K562 (cell line): Measurements from ENCODE around the gene GAP43. TPM values are rescaled to one million over a fixed set of nuclear protein-coding genes. Genes with fewer than 3 reads are reported as not detected.

ENCODE experiments used
- ATAC-seq: fragments of 200-7000 bp; cut with Tn5 transposase; 3 replicates; pipeline ENCODE4 v1.9.1; 2020; ENCODE audit warnings: moderate library complexity
- BruUV-seq: library from RNA; stranded (reverse); fragments of 400-500 nt; replicated peaks from 2 replicates; lab custom pipeline; 2021; lab: Mats Ljungman, UMichigan
- CTCF ChIA-PET: fragments of 300-600 bp; formaldehyde crosslinking; extraction: SDS; loops from one replicate; lab custom pipeline; 2021; ENCODE audit warnings: low intra/inter-chr PET ratio; lab: Yijun Ruan, JAX
- POLR2A ChIA-PET: fragments of 300-600, 350-650 bp; sonication (Branson Sonifier 250); formaldehyde crosslinking; extraction: SDS; loops from one replicate; lab custom pipeline; 2021; ENCODE audit warnings: antibody characterized with exemption, inconsistent platforms; lab: Yijun Ruan, JAX
- DNase-seq, 4 experiments: peaks; one replicate each; pipeline versions ENCODE4 v3.0.0 to v3.0.0-alpha.2; 2011 to 2018; ENCODE audit warnings: low spot score in 3 of 4, mixed read lengths in 3 of 4; ENCODE audit errors: extremely low read depth in 1 of 4
- FAIRE-seq: peaks from 2 replicates; lab custom pipeline; 2011; peaks lifted over from hg19 to GRCh38; lab: Jason Lieb, UNC
- H2AFZ ChIP-seq: 2 replicates; pipeline ENCODE4 v1.6.0; 2011; ENCODE audit warnings: low read depth, low read length, control low read depth, inconsistent platforms
- H3K27ac ChIP-seq: fragments of 200-600 bp; 3 replicates; pipeline ENCODE4 v1.8.0; 2011; ENCODE audit warnings: low read depth, mild to moderate bottlenecking, control low read depth, inconsistent platforms, low read length, moderate library complexity, mixed read lengths; ENCODE audit errors: extremely low read depth
- H3K27me3 ChIP-seq, 2 experiments: fragments of 300-600 bp in 1 of 2; 2 replicates in 1 of 2; 3 replicates in 1 of 2; pipeline versions ENCODE4 v1.6.0 to v1.8.0; 2011; ENCODE audit warnings: inconsistent platforms in 2 of 2, low read length in 2 of 2, mild to moderate bottlenecking in 1 of 2, mixed read lengths in 1 of 2, moderate library complexity in 1 of 2; ENCODE audit not compliant: control insufficient read depth in 2 of 2, insufficient read depth in 2 of 2
- H3K36me3 ChIP-seq: fragments of 300-600 bp; 3 replicates; pipeline ENCODE4 v1.8.0; 2011; ENCODE audit warnings: mild to moderate bottlenecking, low read length, inconsistent platforms; ENCODE audit not compliant: control insufficient read depth, insufficient read depth
- H3K4me1 ChIP-seq, 2 experiments: fragments of 200-600 bp in 1 of 2; replicated peaks in 1 of 2; 2 replicates in 1 of 2; 3 replicates in 1 of 2; pipeline versions ENCODE4 v1.5.1 to v1.8.0; 2011; ENCODE audit warnings: inconsistent platforms in 2 of 2, low read length in 2 of 2, mild to moderate bottlenecking in 1 of 2, mixed read lengths in 1 of 2, moderate library complexity in 1 of 2; ENCODE audit not compliant: control insufficient read depth in 2 of 2, insufficient read depth in 2 of 2
- H3K4me2 ChIP-seq: 2 replicates; pipeline ENCODE4 v1.6.1; 2011; ENCODE audit warnings: low read length, control low read depth, inconsistent platforms, mixed read lengths; ENCODE audit not compliant: insufficient read depth
- H3K4me3 ChIP-seq: fragments of 200-600 bp; sonication (generic), shearing (Covaris generic); 2 replicates; pipeline ENCODE4 v1.5.1; 2016; ENCODE audit warnings: control low read depth, inconsistent platforms
- H3K79me2 ChIP-seq: fragments of 200-600 bp; 3 replicates; pipeline ENCODE4 v1.8.0; 2011; ENCODE audit warnings: low read length, inconsistent platforms; ENCODE audit not compliant: control insufficient read depth, insufficient read depth
- H3K9ac ChIP-seq, 2 experiments: 2 replicates each; pipeline versions ENCODE4 v1.6.0 to v1.6.1; 2011; ENCODE audit warnings: low read depth in 2 of 2, low read length in 2 of 2, control low read depth in 1 of 2, inconsistent platforms in 1 of 2, mild to moderate bottlenecking in 1 of 2, mixed read lengths in 1 of 2; ENCODE audit not compliant: insufficient read depth in 1 of 2
- H3K9me1 ChIP-seq: one replicate; pipeline ENCODE4 v1.6.0; 2011; ENCODE audit warnings: inconsistent platforms, mild to moderate bottlenecking, low read length, moderate library complexity; ENCODE audit not compliant: control insufficient read depth, insufficient read depth
- H3K9me3 ChIP-seq: replicated peaks from 2 replicates; pipeline ENCODE4 v1.5.1; 2011; ENCODE audit warnings: low read depth, low read length, inconsistent platforms; ENCODE audit not compliant: control insufficient read depth, insufficient read depth
- H4K20me1 ChIP-seq: replicated peaks from 2 replicates; pipeline ENCODE4 v1.6.1; 2011; ENCODE audit warnings: low read length, inconsistent platforms, mixed read lengths; ENCODE audit not compliant: control insufficient read depth, insufficient read depth
- BACH1 ChIP-seq: fragments of 200-800 bp; sonication (Bioruptor generic); IDR thresholded peaks from 2 replicates; pipeline ENCODE4 v1.6.1; 2016; ENCODE audit warnings: missing genetic modification characterization, missing compliant biosample characterization
- BRCA1 ChIP-seq, 2 experiments: fragments of 450-650 bp in 1 of 2; sonication (generic) in 1 of 2; formaldehyde crosslinking in 1 of 2; IDR thresholded peaks; 2 replicates each; pipeline versions ENCODE4 v1.5.0 to v1.6.1; 2017 to 2020; ENCODE audit warnings: mild to moderate bottlenecking in 1 of 2, missing genetic modification reagents in 1 of 2
- CXXC5 ChIP-seq: fragments of 250-450 bp; sonication (Bioruptor Pico); IDR thresholded peaks from 2 replicates; pipeline ENCODE4 v1.8.0; 2022; ENCODE audit warnings: inconsistent platforms, mild to moderate bottlenecking, moderate library complexity
- DACH1 ChIP-seq: fragments of 450-650 bp; IDR thresholded peaks from 2 replicates; pipeline ENCODE4 v1.6.1; 2018; ENCODE audit not compliant: partially characterized antibody
- FOXP4 ChIP-seq: sonication (generic); formaldehyde crosslinking; IDR thresholded peaks from 2 replicates; pipeline ENCODE4 v1.8.0; 2022; ENCODE audit warnings: mild to moderate bottlenecking, missing genetic modification reagents, borderline replicate concordance
- HMBOX1 ChIP-seq: sonication (generic); IDR thresholded peaks from 2 replicates; pipeline ENCODE4 v1.6.1; 2016
- NFIC ChIP-seq: fragments of 450-650 bp; IDR thresholded peaks from 2 replicates; pipeline ENCODE4 v1.6.1; 2017; ENCODE audit warnings: mild to moderate bottlenecking, inconsistent platforms
- NKRF ChIP-seq: fragments of 450-650 bp; IDR thresholded peaks from 2 replicates; pipeline ENCODE4 v1.6.1; 2016; ENCODE audit warnings: borderline replicate concordance
- PRPF4 ChIP-seq: fragments of 200-400 bp; formaldehyde crosslinking; IDR thresholded peaks from one replicate; pipeline ENCODE4 v1.6.1; 2017; ENCODE audit warnings: low read length, low read depth, mild to moderate bottlenecking; ENCODE audit not compliant: insufficient read depth, poor library complexity, severe bottlenecking
- TCF7 ChIP-seq: sonication (generic); IDR thresholded peaks from 2 replicates; pipeline ENCODE4 v1.6.1; 2016; ENCODE audit warnings: antibody characterized with exemption, borderline replicate concordance
- ZNF695 ChIP-seq: fragments of 450-650 bp; formaldehyde crosslinking; IDR thresholded peaks from 2 replicates; pipeline ENCODE4 v1.4.0; 2020; ENCODE audit warnings: mild to moderate bottlenecking, moderate library complexity
- ZNF780A ChIP-seq: fragments of 250-450 bp; sonication (Bioruptor Pico); IDR thresholded peaks from 2 replicates; pipeline ENCODE4 v1.5.0; 2021; ENCODE audit warnings: mild to moderate bottlenecking
- WGBS: fragments of 100-300 bp; shearing (Covaris generic); methylation state at CpG from one replicate; pipeline ENCODE4 v1.1.6; 2016; ENCODE audit warnings: low coverage, mixed read lengths; ENCODE audit not compliant: insufficient coverage; ENCODE audit errors: missing lambda C conversion rate; 5-methylcytosine and 5-hydroxymethylcytosine counted together
- in situ Hi-C: fragments of 300-500 bp; cut with MboI; formaldehyde crosslinking; loops from 4 replicates; pipeline ENCODE4 v1.15.0; 2018; ENCODE audit warnings: inconsistent platforms, mixed read lengths
- intact Hi-C: fragments of 100-400 bp; cut with micrococcal nuclease; formaldehyde crosslinking; loops from 2 replicates; pipeline ENCODE4 v1.14.2; 2022
- polyA plus RNA-seq, 8 experiments: library from polyadenylated mRNA; depleted of rRNA in 4 of 8; stranded (reverse) in 5 of 8; unstranded in 3 of 8; fragments of >200 nt; fragmentation: Nextera tagmentation in 2 of 8; fragmentation: Illumina TruSeq in 1 of 8; extraction: Ambion mirVana in 2 of 8; extraction: Trizol in 1 of 8; gene quantifications; 2 replicates each; pipeline versions ENCODE4 v1.2.1 to v1.2.3, GENCODE V29; 2011 to 2014; ENCODE audit warnings: inconsistent platforms in 1 of 8, missing spikeins in 1 of 8
- total RNA-seq, 7 experiments: library from RNA; depleted of rRNA in 6 of 7; stranded (reverse); fragments of >200 nt in 6 of 7; fragmentation: Illumina TruSeq in 2 of 7; extraction: Trizol in 2 of 7; gene quantifications; 2 replicates each; pipeline versions ENCODE4 v1.2.1 to v1.2.3, GENCODE V29; 2011 to 2021; ENCODE audit warnings: low replicate concordance in 1 of 7

GAP43 gene
- total and polyA plus RNA-seq, 9 of the 15 experiments (the other 6 are each of a cell fraction or from before 2014, with no cell fraction given) = 0.04 to 0.11 (median 0.09) TPM; not detected in 6

GRCh38 chr3:115577000-115577399, 46.3 kb upstream of the GAP43 start:
- Histone ChIP-seq H2AFZ (no peak overlapping the region), H3K4me2 (no peak overlapping the region), H3K9me1 (no peaks in the 10 kb centered on the region), H3K4me3 (no peak overlapping the region), H3K9me3 (no peaks in the 10 kb centered on the region), H3K27me3 (no peaks in the 10 kb centered on the region), H3K79me2 (no peaks in the 10 kb centered on the region), H3K9ac (no peak overlapping the region), H3K36me3 (no peaks in the 10 kb centered on the region), H4K20me1 (no peaks in the 10 kb centered on the region), H3K27ac (no peak overlapping the region), H3K4me1 (no peaks in the 10 kb centered on the region)
- BruUV-seq = no TSS peak
- ChIA-PET CTCF (interaction anchor here (0.7 kb wide), 1 partner anchor 248 kb away, joined by 3 read pairs; no protein-coding TSS in a partner anchor), POLR2A (no interaction called here)
- intact Hi-C loops (no loop called here), in situ Hi-C loops (no loop called here)
- ATAC-seq (no peak), DNase-seq (no peak), FAIRE-seq (no peak)
- no peak for TF ChIP-seq ZNF780A (CRISPR knock-in tag)
- TF ChIP-seq BRCA1 (IDR thresholded peaks at IDR 0.05) = no peak
- no peak for TF ChIP-seq BRCA1 (CRISPR knock-in tag; IDR thresholded peaks at IDR 0.05)
- TF ChIP-seq DACH1 = no peak
- WGBS = 0% methylated on average over 2 of the region's 2 CpGs

GRCh38 chr3:115578331-115578730, 45.0 kb upstream of the GAP43 start:
- in situ Hi-C loops = no loop called here
- POLR2A ChIA-PET = no interaction called here
- Histone ChIP-seq H3K27ac (no peak overlapping the region), H3K27me3 (no peaks in the 10 kb centered on the region), H3K36me3 (no peaks in the 10 kb centered on the region), H2AFZ (no peak overlapping the region), H3K4me2 (no peak overlapping the region), H3K79me2 (no peaks in the 10 kb centered on the region), H4K20me1 (no peaks in the 10 kb centered on the region), H3K4me3 (no peak overlapping the region), H3K9me1 (no peaks in the 10 kb centered on the region), H3K4me1 (no peaks in the 10 kb centered on the region), H3K9ac (no peak overlapping the region), H3K9me3 (no peaks in the 10 kb centered on the region)
- CTCF ChIA-PET = no interaction called here
- FAIRE-seq = no peak
- no TSS peak for BruUV-seq
- DNase-seq = no peak
- intact Hi-C loops = no loop called here
- WGBS = no CpG with 5 or more reads among the region's 1 CpG
- no peak for ATAC-seq
- TF ChIP-seq CXXC5 (no peak), TCF7 (no peak), FOXP4 (CRISPR knock-in tag) (no peak), PRPF4 (no peak), BACH1 (no peak), NFIC (no peak), NKRF (no peak), ZNF695 (CRISPR knock-in tag) (no peak), HMBOX1 (no peak)
